ENCODE measurements around the gene UPF1.

GRCh38 chr19:18859676-18860301 lies 28.0 kb downstream of the UPF1 start:
- TF ChIP-seq TARDBP (IDR thresholded peaks at IDR 0.05) (no peak), FOXM1 (IDR thresholded peaks at IDR 0.05; ENCODE audit: borderline replicate concordance) (no peak), HDGF (IDR thresholded peaks at IDR 0.05; ENCODE audit: borderline replicate concordance) (no peak), ARNT (IDR thresholded peaks at IDR 0.05) (no peak), CTBP1 (IDR thresholded peaks at IDR 0.05; ENCODE audit: borderline replicate concordance) (no peak), FOXA1 (IDR thresholded peaks at IDR 0.05) (no peak), ELF4 (IDR thresholded peaks at IDR 0.05) (no peak), ZNF384 (IDR thresholded peaks at IDR 0.05) (no peak), NFRKB (IDR thresholded peaks at IDR 0.05) (no peak), BHLHE40 (IDR thresholded peaks at IDR 0.05; ENCODE audit: borderline replicate concordance) (no peak), SP1 (IDR thresholded peaks at IDR 0.05) (no peak), LEF1 (IDR thresholded peaks at IDR 0.05; ENCODE audit: borderline replicate concordance) (no peak)
